NB4 (cell line): ENCODE results near the gene VASN.
"Not testable (repeated sequence)": the region's sequence is repeated elsewhere in the genome, so short reads cannot be mapped to it uniquely, and the experiment has no call there.

Source experiments
- DNase-seq: peaks from one replicate; pipeline ENCODE4 v3.0.0; 2010; ENCODE audit warnings: low read depth
- H3K4me3 ChIP-seq: one replicate; pipeline ENCODE4 v1.5.1; 2011; ENCODE audit warnings: mild to moderate bottlenecking, low read depth, low read length, moderate library complexity
- MYC ChIP-seq: IDR thresholded peaks from 2 replicates; pipeline ENCODE4 v1.6.1; 2011; ENCODE audit warnings: low read depth, low read length
- POLR2A ChIP-seq: IDR thresholded peaks from 2 replicates; pipeline ENCODE4 v1.6.1; 2011; ENCODE audit warnings: mild to moderate bottlenecking; ENCODE audit not compliant: insufficient read length; ENCODE audit errors: extremely low read depth
- TF ChIP-seq, protein P1 (sequence below): IDR thresholded peaks from one replicate; pipeline ENCODE4 v1.5.1; 2012; ENCODE audit warnings: low read depth, low read length
- TF ChIP-seq, protein P2 (sequence below): IDR thresholded peaks from 2 replicates; pipeline ENCODE4 v1.6.1; 2011; ENCODE audit warnings: low read depth, low read length

Gene VASN

DNA sequence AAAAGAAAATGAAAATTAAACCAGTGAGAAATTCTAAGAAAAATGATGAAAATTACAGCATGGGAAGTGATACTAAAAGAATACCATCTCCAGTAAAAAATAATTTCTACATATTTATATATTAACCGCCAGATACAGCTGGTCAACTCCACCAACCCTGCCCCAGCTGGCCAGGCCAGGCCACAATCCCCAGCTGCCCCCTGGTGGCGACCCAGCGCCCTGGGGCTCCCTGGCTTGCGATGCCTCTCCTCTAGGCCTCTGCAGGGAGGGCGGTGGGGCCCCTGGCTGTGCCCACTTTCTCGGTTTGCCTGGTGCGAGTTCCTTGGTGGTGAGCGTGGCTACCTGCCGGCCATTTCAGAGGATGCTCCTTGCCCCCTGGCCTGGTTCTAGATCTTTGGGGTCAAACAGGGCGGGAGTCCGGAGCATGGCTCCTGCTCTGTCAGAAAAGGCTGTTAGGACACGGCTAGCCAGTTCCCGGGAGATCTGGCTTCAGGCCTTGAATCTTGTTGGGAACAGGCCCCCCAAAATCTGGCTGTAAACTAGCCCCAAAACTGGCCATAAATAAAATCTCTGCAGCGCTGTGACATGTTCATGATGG lies 41.3 kb upstream of the VASN start:
- no peak overlapping the region for H3K4me3 ChIP-seq
- peak; percentile 71 for DNase-seq
- TF ChIP-seq POLR2A (no peak), MYC (peak; percentile 51; the same call in 1 of the 2 replicates)
- TF ChIP-seq, protein P1, sequence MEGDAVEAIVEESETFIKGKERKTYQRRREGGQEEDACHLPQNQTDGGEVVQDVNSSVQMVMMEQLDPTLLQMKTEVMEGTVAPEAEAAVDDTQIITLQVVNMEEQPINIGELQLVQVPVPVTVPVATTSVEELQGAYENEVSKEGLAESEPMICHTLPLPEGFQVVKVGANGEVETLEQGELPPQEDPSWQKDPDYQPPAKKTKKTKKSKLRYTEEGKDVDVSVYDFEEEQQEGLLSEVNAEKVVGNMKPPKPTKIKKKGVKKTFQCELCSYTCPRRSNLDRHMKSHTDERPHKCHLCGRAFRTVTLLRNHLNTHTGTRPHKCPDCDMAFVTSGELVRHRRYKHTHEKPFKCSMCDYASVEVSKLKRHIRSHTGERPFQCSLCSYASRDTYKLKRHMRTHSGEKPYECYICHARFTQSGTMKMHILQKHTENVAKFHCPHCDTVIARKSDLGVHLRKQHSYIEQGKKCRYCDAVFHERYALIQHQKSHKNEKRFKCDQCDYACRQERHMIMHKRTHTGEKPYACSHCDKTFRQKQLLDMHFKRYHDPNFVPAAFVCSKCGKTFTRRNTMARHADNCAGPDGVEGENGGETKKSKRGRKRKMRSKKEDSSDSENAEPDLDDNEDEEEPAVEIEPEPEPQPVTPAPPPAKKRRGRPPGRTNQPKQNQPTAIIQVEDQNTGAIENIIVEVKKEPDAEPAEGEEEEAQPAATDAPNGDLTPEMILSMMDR = peak; percentile 95
- TF ChIP-seq, protein P2, sequence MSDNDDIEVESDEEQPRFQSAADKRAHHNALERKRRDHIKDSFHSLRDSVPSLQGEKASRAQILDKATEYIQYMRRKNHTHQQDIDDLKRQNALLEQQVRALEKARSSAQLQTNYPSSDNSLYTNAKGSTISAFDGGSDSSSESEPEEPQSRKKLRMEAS = peak; percentile 32; the same call in 1 of the 2 replicates

DNA sequence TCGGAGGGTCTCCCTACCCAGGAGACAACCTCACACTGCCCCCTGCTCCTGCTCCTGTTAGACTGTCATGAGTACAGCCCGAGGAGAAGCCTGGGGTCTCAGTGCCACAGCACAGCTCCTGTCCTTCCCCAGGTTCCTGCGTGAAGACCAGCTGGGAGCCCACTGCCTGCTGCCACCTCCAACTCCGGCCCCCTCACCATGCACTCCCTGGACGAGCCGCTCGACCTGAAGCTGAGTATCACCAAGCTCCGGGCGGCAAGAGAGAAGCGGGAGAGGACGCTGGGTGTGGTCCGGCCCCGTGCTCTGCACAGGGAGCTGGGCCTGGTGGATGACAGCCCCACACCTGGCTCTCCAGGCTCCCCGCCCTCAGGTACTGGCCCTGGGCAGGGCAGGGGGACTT lies 39.6 kb upstream of the VASN start:
- no peak for TF ChIP-seq POLR2A
- TF ChIP-seq, protein P2 = no peak
- TF ChIP-seq MYC = no peak
- TF ChIP-seq, protein P1 = no peak
- DNase-seq = no peak
- H3K4me3 ChIP-seq = no peak overlapping the region

DNA sequence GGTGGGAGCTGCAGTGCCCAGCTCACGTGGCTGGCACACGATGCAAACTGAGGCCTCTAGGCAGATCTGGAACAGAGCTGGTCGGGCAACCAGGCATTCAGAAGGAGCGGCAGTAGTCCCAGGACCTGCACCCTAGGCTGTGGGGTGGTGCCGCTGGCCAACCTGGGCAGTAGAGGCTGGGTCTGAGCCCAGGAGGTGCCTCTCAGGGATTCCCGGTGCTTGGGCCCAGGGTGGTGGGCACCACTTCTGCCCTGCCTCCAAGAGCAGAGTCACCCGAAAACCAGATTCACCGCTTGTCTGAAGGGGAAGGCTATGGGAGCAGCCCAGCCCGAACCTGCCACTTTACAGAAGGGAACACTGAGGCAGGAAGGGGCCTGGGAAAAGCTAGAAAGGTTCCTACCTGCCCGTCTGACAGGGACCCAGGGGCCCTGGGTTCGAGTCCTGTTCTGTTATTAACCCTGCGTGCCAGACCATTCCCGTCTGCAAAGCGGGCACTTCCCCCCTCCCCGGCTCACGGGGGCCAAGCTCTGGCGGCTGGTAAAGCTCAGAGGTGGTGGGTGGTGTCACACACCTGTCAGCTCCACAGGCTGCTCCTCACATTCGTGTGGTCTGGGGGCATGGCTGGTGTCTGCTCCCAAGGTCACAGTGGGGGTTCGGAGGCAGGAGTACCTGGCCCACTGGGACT lies 38.9 kb upstream of the VASN start:
- TF ChIP-seq MYC (no peak), POLR2A (no peak)
- no peak for DNase-seq
- no peak overlapping the region for H3K4me3 ChIP-seq

DNA sequence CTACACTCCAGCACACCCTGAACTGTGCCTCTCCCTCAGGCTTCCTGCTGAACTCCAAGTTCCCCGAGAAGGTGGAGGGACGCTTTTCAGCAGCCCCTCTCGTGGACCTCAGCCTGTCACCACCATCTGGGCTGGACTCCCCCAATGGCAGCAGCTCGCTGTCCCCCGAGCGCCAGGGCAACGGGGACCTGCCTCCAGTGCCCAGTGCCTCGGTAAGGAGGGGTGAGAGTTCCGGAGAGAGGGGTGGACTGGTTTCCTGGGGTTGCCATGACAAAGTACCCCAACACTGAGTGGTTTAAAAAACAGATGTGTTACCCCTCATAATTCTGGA lies 38.4 kb upstream of the VASN start:
- H3K4me3 ChIP-seq = no peak overlapping the region
- TF ChIP-seq, protein P2 = no peak
- TF ChIP-seq, protein P1 = no peak
- no peak for TF ChIP-seq MYC
- TF ChIP-seq POLR2A = no peak

DNA sequence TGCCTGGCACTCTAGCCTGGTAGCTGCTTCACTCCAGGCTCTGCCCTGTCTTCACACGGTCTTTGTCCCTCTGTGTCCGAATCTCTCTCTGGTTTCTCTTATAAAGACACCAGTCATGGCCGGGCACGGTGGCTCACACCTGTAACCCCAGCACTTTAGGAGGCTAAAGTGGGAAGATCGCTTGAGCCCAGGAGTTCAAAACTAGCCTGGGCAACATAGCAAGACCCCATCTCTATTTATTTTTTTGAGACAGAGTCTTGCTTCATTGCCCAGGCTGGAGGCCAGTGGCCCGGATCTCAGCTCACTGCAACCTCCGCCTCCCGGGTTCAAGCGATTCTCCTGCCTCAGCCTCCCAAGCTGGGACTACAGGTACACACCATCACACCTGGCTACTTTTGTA lies 37.9 kb upstream of the VASN start:
- not testable (repeated sequence) for H3K4me3 ChIP-seq, DNase-seq

More for the DNA sequence above, 38.4 kb upstream of the VASN start:
- no peak for DNase-seq

DNA sequence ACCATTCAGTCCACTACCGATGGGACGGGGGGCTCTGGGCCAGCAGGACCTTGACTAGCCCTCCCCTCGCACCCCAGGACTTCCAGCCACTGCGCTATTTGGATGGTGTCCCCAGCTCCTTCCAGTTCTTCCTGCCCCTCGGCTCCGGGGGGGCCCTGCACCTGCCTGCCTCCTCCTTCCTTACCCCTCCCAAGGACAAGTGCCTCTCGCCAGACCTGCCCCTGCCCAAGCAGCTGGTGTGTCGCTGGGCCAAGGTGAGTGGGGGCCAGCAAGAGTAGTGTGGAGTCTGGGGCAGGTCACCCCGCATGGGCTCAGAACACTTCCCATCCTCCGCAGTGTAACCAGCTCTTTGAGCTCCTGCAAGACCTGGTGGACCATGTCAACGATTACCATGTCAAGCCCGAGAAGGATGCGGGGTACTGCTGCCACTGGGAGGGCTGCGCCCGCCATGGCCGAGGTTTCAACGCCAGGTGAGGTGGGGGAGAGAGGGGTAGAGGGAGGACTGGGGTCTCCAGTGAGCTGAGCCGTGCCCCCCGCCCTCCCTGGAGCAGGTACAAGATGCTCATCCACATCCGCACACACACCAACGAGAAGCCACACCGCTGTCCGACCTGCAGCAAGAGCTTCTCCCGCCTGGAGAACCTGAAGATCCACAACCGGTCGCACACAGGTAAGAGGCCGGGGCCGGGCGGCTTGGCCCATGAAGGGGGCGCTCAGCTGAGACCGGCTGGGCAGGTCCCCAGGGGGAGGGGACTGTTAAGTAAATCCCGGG lies 36.7 kb upstream of the VASN start:
- no peak overlapping the region for H3K4me3 ChIP-seq
- TF ChIP-seq MYC = no peak
- TF ChIP-seq, protein P2 = no peak
- TF ChIP-seq, protein P1 = no peak
- TF ChIP-seq POLR2A = no peak
- no peak for DNase-seq
